ENCODE data around the gene PLA2G4C. TPM values are rescaled to one million over a fixed set of nuclear protein-coding genes. Genes with fewer than 3 reads are reported as not detected.

The PLA2G4C gene
- total RNA-seq (2014; rRNA removed; shearing (Covaris generic)) = 14.7 and 22.8 TPM in 2 replicates

DNA sequence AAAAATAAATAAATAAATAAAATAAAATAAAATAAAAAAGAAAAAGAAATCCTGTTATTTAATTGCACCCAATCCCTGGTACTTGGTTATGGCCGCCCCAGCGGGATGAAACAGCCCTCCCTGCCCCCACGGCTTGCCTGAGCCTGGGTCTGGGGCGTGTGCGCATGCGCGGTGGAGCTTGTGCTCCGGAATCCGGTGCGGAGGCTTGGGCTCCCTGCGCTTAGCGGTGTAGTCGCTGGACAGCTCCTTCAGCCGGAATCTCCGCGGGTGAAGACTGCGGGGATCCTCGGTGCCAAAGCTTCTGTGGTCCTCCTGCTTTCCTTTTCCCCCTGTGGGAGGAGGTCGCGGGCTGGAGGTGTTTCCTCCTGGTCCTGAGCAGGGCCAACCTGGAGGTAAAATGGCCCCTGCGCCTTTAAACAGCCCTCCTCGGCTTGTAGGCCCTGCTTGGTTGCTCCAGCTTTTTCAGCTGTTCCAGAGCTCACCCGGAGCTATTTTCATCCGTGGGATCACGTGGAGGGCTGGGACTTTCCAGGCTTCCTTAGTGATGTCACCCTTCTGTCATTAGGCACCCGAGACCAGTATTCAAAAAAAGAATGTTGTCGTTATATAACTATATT lies at the start of gene PLA2G4C:
Gene PLA2G4C, minus strand, starts transcription at position 468 of the 617 bp plus-strand sequence. CDS start 4,288 bp downstream, outside the sequence.
- peak; percentile 91 for DNase-seq (ENCODE audit: low read depth)

- no peak for DNase-seq (ENCODE audit: low read depth)
These were observed 47.7 kb upstream of the PLA2G4C start for GRCh38 chr19:48158210-48158790.

- peak; percentile 5 for DNase-seq (ENCODE audit: low read depth)
These were observed 43.4 kb upstream of the PLA2G4C start for GRCh38 chr19:48154003-48154402.

GRCh38 chr19:48152551-48152950 lies 41.9 kb upstream of the PLA2G4C start:
- DNase-seq (ENCODE audit: low read depth) = peak; percentile 62

GRCh38 chr19:48149430-48149829 lies 38.8 kb upstream of the PLA2G4C start:
- peak; percentile 7 for DNase-seq (ENCODE audit: low read depth)

- no peak for DNase-seq (ENCODE audit: low read depth)
These were observed 38.0 kb upstream of the PLA2G4C start for GRCh38 chr19:48148576-48148975.

GRCh38 chr19:48147597-48148175 lies 37.1 kb upstream of the PLA2G4C start:
- no peak for DNase-seq (ENCODE audit: low read depth)

GRCh38 chr19:48139053-48139452 lies 28.4 kb upstream of the PLA2G4C start:
- no peak for DNase-seq (ENCODE audit: low read depth)

GRCh38 chr19:48137411-48137810 lies 26.8 kb upstream of the PLA2G4C start:
- no peak for DNase-seq (ENCODE audit: low read depth)

DNA sequence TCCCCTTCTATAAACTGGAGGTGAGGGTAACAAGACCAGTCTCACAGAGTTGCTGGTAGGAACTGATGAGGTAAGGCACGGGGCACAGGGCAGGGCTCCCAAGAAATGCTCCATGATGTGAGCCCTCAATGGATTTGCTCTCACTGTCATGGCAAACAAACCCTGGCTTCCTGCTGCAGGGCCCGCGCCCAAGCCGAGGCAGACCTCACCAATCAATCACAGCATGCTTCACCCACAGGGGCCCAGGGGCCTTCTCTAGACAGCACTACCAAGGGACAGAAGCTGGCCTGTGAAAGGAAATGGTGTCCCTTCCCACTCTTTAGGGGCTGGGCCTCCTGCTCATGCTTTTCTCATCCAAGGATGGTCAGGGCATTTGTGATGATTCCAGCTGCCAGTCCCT lies 25.9 kb upstream of the PLA2G4C start:
- no peak for DNase-seq (ENCODE audit: low read depth)

DNA sequence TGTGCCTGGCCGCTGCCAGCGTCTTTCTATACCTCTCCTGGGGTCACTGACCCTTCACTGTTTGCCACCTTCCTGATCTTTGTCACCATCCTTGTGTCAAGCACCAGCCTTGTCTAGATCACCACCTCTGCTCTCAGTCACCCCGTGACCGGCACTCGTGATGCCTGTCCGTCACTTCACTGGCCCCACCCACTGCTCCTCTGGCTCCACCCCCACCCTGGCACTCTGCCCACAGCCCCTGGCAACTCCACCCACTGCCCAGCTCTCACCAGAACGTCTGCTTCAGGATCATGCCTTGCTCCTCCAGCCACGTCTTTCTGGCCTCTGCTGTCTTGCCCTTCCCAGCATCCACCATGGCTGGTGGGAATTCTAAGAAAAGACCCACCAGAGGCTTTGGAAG lies 24.8 kb upstream of the PLA2G4C start:
- DNase-seq (ENCODE audit: low read depth) = no peak

DNA sequence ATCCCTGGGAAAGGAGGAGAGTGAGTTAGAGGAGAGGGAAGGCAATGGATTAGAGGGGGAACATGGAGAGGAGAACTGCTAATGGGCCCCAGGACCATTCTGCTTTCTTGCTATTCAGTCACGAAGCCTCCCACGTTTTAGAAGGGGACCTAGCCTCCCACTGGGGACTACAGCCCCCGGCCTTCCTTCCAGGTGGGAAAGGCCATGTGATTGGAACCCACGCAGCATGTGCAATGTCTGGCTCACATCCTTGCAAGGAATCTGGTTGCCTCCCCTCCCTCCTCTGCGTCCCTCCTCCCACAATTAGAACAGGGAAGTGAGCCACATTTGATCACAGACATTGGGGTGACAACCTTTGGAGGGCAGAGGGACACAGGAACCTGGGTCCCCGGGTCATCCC lies 22.5 kb upstream of the PLA2G4C start:
- DNase-seq (ENCODE audit: low read depth) = no peak

- DNase-seq (ENCODE audit: low read depth) = no peak
These were observed 16.9 kb upstream of the PLA2G4C start for GRCh38 chr19:48127561-48127960.

GRCh38 chr19:48123907-48124651 lies 13.5 kb upstream of the PLA2G4C start:
- peak; percentile 67 for DNase-seq (ENCODE audit: low read depth)

- DNase-seq (ENCODE audit: low read depth) = no peak
These were observed 11.8 kb upstream of the PLA2G4C start for GRCh38 chr19:48122421-48122820.

GRCh38 chr19:48121909-48122371 lies 11.3 kb upstream of the PLA2G4C start:
- DNase-seq (ENCODE audit: low read depth) = peak; percentile 58

- DNase-seq (ENCODE audit: low read depth) = no peak
These were observed 10.4 kb upstream of the PLA2G4C start for GRCh38 chr19:48121066-48121465.

- no peak for DNase-seq (ENCODE audit: low read depth)
These were observed 9.9 kb upstream of the PLA2G4C start for GRCh38 chr19:48120505-48120904.

GRCh38 chr19:48118131-48118517 lies 7.5 kb upstream of the PLA2G4C start:
- DNase-seq (ENCODE audit: low read depth) = no peak

DNA sequence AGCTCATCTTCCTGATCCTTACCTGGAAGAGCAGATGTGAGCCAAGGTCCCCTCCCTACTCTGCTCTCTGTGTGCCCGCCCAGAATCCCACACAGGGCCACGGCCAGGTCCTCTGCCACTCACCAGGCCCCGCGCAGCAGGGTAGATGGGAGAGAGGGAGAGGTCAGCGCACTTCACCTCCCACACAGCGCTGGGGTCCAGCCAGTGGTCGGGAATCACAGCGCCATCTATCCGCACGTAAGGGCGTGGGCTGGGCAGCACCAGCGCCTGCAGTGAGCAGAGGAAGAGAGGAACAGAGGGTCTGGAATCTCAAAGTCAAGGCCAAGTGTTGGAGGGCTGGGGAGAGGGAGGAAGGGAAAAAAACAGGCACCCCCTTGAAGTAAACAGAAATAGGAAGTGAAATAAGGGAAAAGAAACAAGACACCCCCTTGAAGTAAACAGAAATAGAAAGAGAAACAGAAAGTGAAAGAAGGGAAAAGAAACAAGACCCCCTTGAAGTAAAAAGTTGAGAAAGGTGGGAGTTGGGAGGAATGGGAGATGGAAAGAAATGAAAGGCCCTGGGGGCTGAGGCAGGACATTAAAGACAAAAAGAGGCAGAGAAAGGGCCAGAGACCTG lies 7.0 kb upstream of the PLA2G4C start:
- no peak for DNase-seq (ENCODE audit: low read depth)

GRCh38 chr19:48113190-48113917 lies 2.7 kb upstream of the PLA2G4C start:
- DNase-seq (ENCODE audit: low read depth) = no peak

All from M059J (cell line).